GM10847 (cell line): ENCODE measurements around the gene CAPN12.

Source experiments
- POLR2A ChIP-seq: IDR thresholded peaks from 2 replicates; pipeline ENCODE4 v1.6.1; 2011; ENCODE audit not compliant: insufficient read length; ENCODE audit errors: extremely low read depth

Gene CAPN12

GRCh38 chr19:38737921-38738737 is 6.1 kb downstream of the CAPN12 start:
- no peak for TF ChIP-seq POLR2A

DNA sequence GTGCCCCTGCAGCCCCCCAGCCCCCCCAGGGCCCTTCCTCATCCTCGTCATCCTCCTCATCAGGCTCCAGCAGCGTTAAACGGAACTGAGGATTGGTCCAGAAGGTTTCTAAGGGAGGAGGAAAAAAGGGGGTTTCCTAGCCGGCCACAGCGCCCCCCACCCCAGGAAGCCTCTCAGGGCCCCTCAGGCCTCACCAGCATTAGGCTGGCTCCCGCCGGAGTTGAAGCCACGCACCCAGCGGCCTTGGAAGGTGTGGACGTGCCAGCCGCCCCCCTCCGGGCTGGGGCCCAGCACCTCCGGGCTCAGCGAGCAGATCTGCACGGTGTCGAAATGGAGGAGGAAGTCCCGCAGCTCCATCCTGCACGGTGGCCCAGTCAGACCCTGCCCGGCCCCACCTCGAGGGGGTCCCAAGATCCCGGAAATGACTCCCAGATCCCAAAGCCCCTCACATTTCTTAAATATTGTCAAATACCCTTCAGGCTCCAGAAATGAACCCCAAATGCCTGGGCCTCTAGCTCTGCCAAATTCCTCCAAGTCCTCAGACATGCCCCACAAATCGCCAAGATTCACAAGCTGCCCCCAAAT is 6.9 kb downstream of the CAPN12 start:
- TF ChIP-seq POLR2A = no peak

- TF ChIP-seq POLR2A = no peak
These were observed 7.6 kb downstream of the CAPN12 start for GRCh38 chr19:38736413-38737280.

GRCh38 chr19:38736036-38736412 is 8.2 kb downstream of the CAPN12 start:
- TF ChIP-seq POLR2A = no peak

DNA sequence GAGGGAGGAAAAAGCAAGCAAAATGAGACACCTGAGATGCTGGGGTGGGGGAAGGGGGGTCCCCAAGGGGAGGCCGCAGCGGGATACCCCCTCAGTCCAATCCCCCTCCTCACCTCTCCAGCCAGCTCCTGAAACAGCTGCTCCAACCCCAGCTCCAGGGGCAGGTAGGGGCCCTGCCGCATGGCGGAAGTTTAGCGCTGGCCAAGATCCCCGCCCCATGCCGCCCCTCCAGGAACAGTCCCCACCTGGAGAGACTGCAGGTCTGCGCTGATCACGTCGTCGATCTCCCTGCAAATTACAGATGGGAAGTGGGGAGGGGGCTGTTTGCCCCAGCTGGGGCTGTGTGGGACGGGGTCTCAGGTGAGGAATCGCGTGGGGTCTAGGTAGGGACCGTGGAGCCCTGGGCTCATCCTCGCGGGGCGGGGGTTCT is 9.0 kb downstream of the CAPN12 start:
- no peak for TF ChIP-seq POLR2A

DNA sequence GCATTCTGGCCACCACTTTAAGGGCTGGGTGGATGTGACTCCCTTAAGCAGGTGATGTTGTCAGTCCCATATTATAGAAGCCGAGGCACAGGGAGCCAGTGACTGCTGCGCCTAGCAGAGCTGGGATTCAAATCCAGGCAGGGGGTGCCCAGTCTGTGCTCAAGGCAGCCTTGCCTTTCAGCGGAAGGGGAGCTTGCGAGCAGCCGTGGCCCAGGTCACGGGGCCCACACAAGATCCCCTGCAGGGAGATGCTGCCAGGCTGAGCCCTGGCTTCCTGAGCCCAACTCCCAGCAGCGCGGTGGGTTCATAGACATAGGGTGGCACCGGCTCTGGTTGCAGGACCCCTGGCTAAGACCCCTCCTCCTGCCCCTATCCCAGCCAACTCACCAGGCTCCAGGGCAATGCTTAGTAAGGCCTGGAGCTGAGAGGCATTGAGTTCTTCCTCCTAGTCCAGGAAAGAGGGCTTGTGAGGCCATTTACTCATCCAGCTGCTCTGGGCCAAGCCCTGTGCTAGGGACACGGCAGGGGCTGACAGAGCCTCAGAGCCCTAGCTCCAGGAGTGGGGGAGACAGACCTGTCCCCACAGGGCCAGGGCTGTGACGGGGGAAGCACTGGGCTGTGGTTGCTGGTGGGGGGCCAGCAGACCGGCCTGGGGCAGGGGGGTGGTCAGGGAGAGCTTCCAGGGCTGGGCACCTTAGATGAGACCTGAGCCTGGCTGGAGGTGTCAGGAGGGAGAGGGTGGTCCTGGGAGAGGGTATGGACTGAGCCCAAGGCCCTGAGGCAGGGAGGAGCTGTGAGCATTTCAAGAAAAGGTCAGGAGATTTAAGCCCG is 9.6 kb downstream of the CAPN12 start:
- TF ChIP-seq POLR2A = no peak

DNA sequence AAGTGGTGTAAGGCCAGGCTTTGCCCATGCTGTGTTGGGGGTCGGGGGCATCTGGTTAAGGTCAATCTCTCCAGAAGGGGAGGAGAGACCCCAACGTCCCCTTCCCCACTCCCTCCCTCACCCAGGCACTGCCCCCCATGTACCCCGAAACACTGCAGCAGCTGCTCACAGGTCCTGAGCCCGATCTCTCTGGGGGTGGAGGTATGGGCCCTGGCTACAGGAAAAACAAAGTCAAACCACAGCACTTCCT is 10.2 kb downstream of the CAPN12 start:
- no peak for TF ChIP-seq POLR2A

DNA sequence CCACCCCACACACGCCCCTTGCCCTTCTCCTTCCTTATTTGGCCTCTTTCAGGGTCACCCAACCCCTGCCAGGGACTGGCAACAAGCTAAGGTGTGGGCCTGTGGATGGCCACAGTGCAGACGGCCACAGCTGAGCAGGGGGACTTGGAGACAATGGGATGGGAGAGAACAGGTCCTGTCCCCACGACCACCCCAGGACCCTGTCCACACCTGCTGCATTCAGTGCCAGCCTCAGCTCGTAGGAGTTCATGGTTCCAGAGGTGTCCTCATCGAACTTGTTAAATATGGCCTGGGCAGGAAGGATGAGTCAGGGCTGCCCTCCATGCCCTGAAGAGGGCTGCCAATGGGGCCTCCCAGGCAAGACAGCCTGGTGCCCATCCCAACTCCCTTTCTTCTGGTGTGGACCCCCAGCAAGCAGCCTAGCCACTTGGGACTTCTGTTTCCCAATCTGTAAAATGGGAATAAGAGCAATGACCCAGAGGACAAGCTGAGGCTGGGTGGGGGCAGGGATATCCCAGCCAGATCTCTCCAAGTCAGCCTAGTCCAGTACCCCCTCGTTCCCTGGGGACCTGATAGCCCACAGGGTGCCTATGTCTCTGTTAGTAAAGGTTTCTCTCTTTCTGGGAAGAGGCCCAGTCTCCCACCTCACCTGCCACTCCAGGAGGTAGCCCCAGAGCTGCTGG is 10.6 kb downstream of the CAPN12 start:
- no peak for TF ChIP-seq POLR2A

DNA sequence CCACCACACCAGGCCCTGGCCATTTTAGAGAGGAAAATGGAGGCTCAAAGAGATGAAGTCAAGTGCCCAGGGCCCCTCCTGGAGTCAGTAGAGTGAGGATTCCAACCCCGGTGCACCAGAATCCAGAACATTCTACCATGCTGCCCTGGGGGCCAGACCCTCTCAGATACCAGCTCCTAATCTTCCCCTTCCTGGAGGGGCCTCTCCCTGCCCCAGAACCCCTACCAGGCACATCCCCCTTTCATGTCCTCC is 11.1 kb downstream of the CAPN12 start:
- no peak for TF ChIP-seq POLR2A

DNA sequence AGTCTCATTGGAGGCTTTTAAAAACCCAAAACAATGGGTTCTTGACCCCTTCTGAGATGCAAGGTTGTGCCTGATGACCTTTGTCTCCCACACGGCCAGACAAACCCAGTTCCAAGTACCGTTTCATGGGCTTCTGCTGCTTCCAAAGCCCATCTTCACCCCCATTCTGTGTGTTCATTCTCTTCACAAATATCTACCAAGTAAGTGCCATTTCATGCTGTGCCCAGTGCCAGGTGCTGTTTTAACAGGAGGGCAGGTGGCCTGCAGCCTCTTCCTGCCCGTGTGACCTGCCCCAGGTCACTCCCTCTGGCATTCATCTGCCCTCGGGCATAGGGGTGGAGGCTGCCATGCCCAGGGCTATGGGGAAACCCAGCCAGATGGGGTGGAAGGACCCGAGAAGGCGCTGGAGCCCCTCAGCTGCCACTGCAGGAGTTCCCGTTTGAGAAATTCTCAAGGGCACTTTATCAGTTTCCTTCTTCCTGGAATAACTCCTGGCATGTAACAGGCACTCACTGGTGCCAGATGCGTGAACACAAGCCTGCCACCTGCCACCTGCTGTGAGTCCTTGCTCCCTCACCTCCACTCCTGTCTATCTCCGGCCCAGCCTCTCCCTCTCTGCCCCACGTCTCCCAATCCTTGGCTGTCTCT is 12.5 kb downstream of the CAPN12 start:
- TF ChIP-seq POLR2A = no peak

DNA sequence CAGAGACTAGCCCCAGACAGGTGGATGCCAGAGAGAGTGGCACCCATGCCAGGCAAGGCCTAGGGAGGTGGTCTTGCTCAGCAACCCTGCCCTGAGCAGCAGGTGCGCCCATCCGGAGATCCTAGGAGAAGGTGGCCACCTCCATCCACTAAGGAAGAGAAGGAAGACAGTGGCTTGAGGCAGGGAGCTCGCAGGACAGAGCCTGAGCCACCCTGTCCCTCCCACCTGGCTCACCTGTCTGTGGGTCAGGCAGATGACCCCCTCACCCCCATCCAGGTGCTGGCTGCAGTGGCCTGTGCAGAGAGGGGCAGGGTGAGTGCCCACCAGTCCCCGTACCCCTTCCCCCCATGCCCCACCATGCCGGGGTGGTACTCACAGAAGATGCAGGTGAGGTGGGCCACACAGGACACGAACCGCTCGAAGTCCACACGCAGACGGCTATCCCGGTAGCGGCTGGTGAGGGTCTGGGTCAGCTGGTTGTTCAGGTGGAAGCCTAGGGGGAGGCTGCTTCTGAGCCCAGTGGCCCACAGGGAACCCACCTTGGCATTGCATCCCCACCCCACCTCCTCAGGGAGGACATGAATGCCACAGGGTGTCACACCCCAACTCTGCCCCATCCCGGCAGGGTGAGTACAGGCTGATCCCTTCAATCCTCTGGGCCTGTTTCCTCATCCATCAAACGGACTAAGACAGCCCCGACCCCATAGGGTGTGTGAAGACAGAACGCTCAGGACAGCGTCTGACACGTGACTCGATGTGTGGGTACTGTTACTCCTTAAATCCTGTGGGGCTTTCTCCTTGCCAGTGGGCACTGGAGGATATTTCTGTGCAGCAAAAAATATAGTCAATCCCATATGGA is 13.3 kb downstream of the CAPN12 start:
- TF ChIP-seq POLR2A = no peak

GRCh38 chr19:38730470-38730730 is 13.9 kb downstream of the CAPN12 start:
- TF ChIP-seq POLR2A = no peak

GRCh38 chr19:38729653-38730469 is 14.4 kb downstream of the CAPN12 start:
- no peak for TF ChIP-seq POLR2A

- TF ChIP-seq POLR2A = no peak
These were observed 15.3 kb downstream of the CAPN12 start for GRCh38 chr19:38728752-38729541.
